GM19455 (cell line): ENCODE measurements around the gene TBCB.
"Not testable (repeated sequence)": the region's sequence is repeated elsewhere in the genome, so short reads cannot be mapped to it uniquely, and the experiment has no call there.

Experiments
- ATAC-seq: cut with Tn5 transposase; IDR thresholded peaks from one replicate; pipeline ENCODE4 v1.9.1; 2021; ENCODE audit not compliant: unreplicated experiment

Gene TBCB, protein sequence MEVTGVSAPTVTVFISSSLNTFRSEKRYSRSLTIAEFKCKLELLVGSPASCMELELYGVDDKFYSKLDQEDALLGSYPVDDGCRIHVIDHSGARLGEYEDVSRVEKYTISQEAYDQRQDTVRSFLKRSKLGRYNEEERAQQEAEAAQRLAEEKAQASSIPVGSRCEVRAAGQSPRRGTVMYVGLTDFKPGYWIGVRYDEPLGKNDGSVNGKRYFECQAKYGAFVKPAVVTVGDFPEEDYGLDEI

DNA sequence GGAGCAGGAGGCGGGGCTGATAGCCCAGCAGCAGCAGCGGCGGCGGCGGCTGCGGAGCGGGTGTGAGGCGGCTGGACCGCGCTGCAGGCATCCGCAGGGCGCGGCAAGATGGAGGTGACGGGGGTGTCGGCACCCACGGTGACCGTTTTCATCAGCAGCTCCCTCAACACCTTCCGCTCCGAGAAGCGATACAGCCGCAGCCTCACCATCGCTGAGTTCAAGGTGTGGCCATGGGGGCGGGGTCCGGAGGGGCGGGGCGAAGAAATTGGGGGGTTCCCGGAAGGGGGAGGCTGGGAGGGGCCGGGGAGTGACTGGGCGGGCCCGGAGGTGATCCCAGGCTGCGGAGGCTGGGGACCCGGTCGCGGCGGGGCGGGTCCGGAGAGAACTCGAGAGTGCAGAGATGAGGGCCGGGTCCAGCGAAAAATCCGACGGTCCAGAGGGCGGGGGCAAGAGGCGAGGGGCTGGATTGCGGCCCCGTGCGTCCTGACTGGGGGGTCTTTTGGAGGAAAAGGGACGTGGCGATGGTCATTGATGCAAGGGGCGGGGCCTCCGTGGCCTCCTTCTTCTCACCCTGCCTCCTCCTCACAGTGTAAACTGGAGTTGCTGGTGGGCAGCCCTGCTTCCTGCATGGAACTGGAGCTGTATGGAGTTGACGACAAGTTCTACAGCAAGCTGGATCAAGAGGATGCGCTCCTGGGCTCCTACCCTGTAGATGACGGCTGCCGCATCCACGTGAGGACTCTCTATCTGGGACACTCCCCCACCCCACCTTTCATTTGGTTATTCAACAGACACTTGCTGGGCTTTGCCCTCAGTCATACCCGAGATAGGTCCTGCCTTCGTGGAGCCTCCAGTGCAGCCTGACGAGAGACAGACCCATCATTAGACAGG is at the start of gene TBCB:
TSS of gene TBCB (plus strand) at position 16 of the 891 bp plus-strand sequence. CDS start at position 109, 93 bp downstream.
- ATAC-seq, result peak; percentile 30

DNA sequence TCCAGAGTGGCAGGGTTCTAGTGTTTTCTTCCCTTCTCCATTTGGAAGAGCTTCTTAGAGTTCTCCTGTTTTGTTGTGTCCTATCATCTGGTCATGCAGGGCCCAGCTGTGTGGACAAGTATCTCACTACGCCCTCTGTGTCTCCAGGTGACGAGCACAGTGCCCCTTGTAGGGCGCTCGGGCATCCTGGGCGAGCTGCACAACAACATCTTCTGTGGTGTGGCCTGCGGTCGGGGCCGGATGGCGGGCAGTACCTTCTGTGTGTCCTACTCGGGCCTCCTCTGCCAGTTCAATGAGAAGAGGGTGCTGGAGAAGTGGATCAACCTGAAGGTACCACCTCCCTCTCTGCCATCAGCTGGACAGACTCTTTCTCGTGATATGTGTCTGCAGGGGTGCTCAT is 47.6 kb upstream of the TBCB start:
- no peak for ATAC-seq

DNA sequence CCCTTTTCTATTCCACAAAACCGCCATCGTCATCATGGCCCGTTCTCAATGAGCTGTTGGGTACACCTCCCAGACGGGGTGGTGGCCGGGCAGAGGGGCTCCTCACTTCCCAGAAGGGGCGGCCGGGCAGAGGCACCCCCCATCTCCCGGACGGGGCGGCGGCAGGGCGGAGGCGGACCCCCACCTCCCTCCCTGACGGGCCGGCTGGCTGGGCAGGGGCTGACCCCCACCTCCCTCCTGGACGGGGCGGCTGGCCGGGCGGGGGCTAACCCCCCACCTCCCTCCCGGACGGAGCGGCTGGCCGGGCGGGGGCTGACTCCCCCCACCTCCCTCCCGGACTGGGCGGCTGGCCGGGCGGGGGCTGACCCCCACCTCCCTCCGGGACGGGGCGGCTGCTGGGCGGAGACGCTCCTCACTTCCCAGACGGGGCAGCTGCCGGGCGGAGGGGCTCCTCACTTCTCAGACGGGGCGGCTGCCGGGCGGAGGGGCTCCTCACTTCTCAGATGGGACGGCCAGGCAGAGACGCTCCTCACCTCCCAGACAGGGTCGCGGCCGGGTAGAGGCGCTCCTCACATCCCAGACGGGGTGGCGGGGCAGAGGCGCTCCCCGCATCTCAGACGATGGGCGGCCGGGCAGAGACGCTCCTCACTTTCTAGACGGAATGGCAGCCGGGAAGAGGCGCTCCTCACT is 46.3 kb upstream of the TBCB start:
- ATAC-seq, result not testable (repeated sequence)

DNA sequence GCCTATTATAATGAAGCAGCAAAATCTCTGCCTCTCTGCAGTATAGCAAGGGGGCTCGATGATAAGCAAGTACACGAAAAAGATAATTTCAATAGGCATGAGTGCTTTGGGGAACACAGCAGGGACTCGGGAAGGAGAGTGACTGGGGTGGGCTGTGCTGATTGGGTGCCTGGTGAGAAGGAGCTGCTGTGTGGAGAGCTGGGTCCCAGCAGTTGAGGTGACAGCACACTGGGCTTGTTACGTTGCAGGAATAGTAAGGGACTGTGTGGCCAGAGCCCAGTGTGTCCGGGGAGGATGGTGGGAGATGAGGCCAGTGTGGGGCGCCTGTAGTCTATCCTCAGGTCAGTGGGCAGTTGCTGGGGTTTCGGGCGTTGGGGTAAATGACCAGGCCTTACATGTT is 43.2 kb upstream of the TBCB start:
- no peak for ATAC-seq

DNA sequence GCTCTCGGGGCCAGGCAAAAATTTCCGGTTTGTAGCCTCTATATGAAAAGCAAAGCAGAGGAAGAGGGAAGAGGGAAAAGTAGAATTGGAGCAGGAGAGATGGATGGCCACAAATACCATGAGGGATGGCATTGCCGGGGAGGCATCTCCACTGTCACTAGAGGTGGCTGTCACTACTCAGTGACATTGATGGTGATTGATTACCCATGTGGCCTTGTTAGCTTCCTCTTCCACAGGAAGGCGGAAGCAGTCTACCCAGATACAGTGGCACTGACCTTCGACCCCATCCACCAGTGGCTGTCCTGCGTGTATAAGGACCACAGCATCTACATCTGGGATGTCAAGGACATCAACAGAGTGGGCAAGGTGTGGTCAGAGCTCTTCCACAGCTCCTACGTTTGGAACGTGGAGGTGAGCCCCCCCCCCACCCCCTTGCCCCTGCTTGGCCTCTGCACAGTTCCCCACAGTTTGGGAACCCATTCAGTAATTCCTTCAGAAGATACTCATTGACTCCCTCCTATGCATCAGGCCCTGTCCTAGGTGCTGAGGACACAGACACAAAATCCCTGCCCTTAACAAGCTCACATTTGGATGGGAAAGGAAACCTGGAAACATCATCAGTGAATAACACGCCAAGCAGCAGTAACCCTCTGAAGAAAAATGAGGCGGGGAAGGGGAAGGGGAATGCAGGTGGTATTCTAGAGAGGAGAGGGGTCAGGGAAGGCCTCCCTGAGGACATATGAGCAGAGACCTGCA is 42.0 kb upstream of the TBCB start:
- ATAC-seq, result no peak

DNA sequence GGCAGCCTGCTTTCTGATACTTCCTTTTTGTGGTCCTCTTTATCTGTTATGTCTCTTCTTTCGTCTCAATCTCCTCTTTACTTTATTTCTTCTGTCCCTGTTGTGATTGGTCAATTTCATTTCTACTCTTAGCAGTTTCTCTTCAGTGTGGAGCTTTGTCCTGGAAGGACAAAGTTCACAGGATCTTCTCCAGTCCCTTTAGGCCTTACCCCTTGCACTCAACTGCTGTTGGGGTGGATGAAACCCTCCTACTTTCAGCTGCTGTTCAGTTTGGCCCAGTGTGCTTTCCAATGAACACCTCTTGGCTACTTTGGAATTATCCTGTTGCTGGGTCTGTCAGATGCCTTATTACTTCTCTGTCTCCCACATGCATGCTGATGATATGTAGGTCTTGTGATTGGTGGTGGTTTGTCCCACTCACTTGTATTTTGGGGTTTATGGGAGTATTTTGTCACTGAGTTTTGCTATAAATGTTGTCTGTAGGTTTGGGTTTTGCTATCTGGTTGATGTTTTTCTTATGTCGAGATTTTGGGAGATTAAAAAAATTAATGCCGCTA is 35.8 kb upstream of the TBCB start:
- ATAC-seq, result no peak

DNA sequence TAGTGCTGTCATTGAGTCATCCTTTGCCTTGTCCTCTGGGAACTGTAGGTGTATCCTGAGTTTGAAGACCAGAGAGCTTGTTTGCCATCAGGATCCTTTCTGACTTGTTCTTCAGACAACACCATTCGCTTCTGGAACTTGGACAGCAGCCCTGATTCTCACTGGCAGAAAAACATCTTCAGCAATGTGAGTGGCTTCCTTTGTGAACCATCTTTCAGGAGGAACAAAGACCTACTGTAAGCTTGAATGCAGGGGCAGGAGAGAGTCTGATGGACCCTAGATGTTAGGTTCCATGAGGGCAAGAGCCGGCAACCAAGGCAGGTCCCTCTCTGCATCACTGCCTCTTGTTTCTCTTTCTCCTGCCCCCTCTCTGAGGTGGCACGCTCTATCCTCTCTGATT is 33.9 kb upstream of the TBCB start:
- ATAC-seq, result no peak

DNA sequence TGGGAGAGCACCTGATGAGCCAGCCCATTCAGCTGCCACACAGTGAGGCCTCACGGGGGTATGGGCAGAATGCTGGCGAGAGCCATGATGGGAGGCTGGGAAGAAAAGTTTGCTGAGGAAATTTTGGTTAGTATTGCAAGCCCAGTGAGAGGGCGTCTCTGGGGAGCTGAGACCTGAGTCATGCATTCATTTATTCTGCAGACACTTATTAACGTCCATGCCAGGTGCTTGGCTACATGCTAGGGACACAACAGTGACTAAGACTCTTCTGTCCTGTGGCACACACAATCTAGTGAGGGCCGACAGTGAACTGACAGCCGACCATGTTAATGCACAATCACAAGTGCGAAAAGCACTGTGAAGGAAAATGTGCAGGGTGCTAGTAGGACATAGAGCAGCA is 33.4 kb upstream of the TBCB start:
- ATAC-seq, result no peak

DNA sequence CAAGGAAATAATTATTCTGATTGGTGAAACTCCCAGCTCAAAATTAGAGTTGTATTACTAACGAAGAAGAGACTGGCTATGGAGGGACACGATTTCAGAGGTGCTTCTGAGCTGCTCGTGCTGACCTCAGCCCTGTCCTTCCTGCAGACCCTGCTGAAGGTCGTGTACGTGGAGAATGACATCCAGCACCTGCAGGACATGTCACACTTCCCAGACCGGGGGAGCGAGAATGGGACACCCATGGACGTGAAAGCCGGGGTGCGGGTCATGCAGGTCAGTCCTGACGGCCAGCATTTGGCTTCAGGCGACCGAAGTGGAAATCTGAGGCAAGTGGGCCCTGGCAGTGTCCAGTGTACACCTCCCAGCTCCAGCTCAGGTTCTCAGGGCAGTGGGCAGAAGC is 32.4 kb upstream of the TBCB start:
- no peak for ATAC-seq

DNA sequence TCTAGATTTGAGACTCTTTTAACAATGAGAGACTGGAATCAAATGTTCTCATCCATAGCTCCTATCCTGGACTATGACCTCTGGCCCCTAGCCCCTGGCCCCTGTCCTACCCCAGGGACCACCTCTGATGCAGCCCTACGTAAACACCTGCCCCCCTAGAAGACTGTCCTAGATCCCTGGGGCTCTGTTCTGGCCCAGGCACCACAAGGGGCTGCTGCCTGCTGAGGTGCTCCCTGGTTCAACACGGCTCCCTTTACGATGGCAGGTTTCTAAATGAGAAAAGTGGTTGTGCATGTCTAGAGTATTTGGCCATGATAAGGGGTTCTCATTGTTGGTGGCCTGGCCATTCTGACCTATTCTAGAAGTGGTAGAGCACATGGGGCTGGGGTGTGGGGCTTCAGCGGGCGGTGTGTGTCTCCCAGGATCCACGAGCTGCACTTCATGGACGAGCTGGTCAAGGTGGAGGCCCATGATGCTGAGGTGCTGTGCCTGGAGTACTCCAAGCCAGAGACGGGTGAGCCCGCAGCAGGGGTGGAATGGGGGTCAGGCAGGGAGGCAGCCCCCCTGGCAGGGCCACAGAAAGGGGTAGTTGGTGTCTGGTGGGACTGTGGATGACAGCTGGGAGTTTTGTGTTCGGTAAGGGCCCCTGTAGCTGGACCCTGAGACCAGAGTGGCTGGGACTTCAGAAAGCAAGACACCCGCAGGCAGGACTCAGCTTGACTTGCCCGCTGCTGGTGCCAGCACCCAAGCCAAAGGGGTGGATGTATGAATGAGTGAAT is 30.8 kb upstream of the TBCB start:
- ATAC-seq, result no peak

DNA sequence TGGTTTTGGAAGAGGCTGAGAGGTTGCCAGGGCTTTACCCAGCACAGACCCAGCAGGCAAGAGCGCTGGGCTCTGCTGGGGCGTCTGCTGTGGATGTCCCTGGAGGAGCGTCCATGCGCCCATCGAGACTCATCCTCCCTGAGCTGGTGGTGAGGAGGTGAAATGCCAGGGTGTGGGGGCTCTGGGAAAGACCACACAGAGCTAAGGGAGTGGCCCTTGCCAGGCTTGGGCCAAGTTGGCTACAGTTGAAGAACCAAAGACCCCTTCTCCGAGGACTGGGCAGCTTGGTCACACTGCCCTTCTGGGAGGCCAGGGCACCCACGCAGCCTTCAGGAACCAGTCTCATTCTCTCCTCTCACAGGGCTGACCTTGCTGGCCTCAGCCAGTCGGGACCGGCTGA is 28.9 kb upstream of the TBCB start:
- no peak for ATAC-seq

DNA sequence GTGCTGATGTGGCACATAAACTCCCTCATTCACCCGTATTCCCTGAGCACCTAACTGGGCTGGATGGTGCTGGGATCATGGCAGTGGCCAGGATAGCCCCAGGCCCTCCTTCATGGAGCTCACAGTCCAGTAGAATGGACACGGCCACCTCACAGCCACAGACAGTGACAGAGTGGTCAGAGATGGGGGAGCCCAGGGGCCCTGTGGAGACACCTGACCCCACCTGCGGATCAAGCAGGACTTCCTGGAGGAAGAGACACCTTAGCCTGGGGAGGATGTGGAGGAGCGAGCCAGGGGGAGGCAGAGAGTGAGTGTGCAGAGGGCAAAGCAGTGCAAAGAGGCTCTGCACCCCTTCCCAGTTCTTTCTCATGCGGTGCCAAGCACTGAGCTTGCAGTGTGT is 25.4 kb upstream of the TBCB start:
- ATAC-seq, result no peak

DNA sequence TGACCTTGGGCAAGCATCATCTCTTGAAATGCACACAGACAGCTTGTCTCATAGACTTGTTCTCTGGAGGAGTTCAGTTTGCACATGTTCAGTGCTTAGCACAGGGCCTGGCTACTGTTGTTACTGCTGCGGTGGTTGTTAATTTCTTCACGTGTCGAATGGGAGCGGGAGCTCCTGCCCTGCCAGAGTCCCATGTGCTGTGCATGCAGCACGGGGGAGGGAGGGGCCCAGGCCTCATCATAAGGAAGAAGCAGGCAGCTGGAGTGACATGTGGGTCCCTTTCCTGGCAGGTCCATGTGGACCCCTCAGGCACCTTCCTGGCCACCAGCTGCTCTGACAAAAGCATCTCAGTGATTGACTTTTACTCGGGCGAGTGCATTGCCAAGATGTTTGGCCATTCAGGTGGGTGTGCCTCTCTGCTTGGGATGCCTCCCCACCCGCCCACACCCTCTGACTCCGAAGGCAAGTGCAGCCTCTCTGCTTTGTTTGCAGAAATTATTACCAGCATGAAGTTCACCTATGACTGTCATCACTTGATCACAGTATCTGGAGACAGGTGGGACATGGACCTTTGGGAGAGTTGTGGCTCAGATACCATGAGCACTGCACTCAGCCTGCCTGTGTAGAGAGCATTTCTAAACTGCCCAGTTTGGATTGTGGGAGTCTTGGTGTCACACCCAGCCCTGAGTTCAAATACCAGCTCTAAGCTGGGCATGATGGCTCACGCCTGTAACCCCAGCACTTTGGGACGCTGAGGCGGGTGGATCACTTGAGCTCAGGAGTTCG is 24.2 kb upstream of the TBCB start:
- ATAC-seq, result no peak

DNA sequence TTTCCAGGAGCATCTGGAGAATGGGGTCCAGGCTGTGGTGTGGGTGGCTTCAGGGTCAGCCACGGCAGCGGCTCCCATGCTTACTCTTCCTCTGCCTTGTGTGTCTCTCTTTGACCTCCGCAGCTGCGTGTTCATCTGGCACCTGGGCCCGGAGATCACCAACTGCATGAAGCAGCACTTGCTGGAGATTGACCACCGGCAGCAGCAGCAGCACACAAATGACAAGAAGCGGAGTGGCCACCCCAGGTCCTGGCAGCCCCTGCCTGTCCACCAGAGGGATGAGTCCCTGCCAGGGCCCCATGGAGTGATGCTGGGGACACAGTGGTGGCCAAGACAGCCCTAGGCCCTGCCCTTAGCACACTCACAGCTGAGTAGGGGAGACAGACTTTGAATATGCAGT is 22.7 kb upstream of the TBCB start:
- ATAC-seq, result no peak

DNA sequence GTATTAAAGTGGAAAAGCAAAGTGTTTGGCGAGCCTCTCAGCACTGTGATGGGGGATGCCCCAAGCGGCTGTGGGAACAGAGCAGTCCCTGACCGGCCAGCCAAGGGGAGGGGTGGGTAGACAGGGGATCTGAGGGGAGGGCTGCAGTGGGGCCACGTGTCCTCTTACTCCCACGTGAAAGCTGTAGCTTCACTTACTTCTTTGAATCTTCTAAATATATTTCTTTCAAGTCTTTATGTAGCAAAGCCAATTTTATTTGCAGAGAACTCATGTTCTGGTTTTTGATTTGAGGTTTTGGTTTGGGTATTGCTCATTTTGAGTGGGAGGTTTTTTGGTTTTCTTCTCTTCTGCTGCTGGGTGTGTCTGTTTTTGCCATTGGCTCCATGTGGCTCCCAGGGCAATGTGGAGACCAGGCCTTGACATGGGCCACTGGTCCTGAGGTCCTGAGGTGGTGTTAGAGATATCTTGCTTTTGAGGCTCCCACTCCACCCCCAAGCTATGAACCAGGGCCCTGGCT is 22.1 kb upstream of the TBCB start:
- ATAC-seq, result no peak

DNA sequence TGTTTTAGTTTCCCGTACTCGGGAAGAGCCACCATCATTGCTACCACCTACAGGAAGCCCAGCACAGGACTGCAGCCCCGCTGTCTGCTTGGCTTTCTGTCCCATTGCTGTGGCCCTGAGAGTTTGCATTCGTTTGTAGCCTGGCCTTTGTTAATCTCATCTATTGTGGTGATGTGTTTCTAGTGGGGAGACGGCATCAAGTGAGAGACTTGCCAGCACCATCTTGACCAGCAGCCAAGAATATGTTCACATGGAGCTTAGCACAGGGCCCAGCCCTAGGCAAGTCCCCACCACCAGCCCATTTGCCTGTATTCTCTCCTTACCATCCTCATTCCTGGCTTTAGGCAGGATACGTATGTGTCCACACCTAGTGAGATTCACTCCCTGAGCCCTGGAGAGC is 21.6 kb upstream of the TBCB start:
- ATAC-seq, result no peak

DNA sequence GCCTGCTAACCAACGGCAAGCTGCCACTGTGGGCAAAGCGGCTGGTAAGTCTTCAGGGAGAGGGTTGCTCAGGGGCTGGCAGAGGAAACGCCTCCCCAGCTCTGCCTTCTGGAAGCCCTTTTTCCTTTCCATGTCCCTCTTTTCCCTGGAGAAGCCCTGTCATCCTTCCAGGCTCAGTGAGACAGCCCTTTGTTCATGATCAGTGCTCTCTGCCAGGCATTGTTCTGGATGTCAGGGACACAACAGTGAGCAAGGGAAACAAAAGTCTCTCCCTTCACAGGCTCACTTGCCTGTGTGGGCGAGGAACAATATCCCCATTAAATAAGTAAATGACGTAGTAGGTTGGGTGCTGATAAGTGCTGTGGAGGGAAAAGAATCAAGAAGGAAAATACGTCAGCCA is 18.2 kb upstream of the TBCB start:
- ATAC-seq, result no peak

DNA sequence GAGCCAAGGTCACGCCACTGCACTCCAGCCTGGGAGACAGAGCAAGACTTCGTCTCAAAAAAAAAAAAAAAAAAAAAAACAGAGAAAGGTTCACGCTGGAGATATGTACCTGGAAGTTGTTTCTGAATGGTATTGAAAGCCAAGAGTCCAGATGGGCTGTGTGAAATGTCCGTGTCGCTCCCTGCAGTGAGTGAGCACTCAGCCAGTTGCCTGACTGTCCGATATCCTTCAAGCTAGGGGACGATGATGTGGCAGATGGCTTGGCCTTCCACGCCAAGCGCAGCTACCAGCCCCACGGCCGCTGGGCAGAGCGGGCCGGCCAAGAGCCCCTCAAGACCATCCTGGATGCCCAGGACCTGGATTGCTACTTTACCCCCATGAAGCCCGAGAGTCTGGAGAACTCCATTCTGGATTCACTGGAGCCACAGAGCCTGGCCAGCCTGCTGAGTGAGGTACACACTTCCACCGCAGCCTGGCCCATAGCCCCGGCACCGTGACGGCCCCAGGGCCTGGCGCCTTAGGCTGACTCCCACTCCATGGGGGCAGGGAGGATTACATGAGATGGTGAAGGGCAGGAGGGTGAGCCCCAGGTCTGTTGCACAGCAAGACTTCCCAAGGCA is 16.0 kb upstream of the TBCB start:
- no peak for ATAC-seq

DNA sequence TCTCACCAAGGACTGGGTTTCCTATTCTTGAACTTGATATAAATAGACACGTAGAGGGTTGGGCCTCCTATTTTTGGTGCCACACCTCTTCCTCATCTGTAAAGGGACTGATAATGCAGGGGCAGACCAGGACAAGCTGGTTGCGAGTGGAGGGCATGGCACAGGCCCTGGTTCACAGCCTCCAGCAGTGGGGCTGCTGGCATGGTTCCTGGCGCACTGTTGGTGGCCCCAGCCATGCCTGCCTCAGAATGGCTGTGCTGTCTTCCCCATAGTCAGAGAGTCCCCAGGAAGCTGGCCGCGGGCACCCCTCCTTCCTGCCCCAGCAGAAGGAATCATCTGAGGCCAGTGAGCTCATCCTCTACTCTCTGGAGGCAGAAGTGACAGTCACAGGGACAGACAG is 14.8 kb upstream of the TBCB start:
- ATAC-seq, result no peak
